HL-60 (cell line): ENCODE data around the gene CSN1S1.

ENCODE experiments used
- CTCF ChIP-seq: IDR thresholded peaks from one replicate; pipeline ENCODE4 v1.5.1; 2011; ENCODE audit warnings: low read length, control low read depth, inconsistent platforms; ENCODE audit not compliant: insufficient read depth
- GABPA ChIP-seq: IDR thresholded peaks from 2 replicates; pipeline ENCODE4 v1.6.1; 2012; ENCODE audit warnings: low read depth
- POLR2AphosphoS5 ChIP-seq: IDR thresholded peaks from 2 replicates; pipeline ENCODE4 v1.6.1; 2012; ENCODE audit warnings: low read depth
- REST ChIP-seq: IDR thresholded peaks from 2 replicates; pipeline ENCODE4 v1.6.1; 2012; ENCODE audit warnings: low read depth; ENCODE audit not compliant: insufficient replicate concordance
- SPI1 ChIP-seq: IDR thresholded peaks from 2 replicates; pipeline ENCODE4 v1.6.1; 2012; ENCODE audit warnings: low read depth, mild to moderate bottlenecking, borderline replicate concordance

GRCh38 chr4:69936566-69936965 lies 5.7 kb downstream of the CSN1S1 start:
- no peak for TF ChIP-seq POLR2AphosphoS5
- no peak for TF ChIP-seq CTCF
- TF ChIP-seq REST: no peak
- no peak for TF ChIP-seq SPI1
- no peak for TF ChIP-seq GABPA
